B cell (primary cell): ENCODE measurements around the gene ELK3. TPM values are rescaled to one million over a fixed set of nuclear protein-coding genes. Genes with fewer than 3 reads are reported as not detected.

Source experiments
- ATAC-seq: fragments of 200-7000 bp; cut with Tn5 transposase; one replicate; pipeline ENCODE4 v1.10.0; 2021; ENCODE audit warnings: low read depth, mild to moderate bottlenecking, moderate number of reproducible peaks, moderate library complexity
- CTCF ChIA-PET: fragments of 350-600 bp; sonication (Branson Sonifier 250); formaldehyde crosslinking; loops from one replicate; lab custom pipeline; 2021; ENCODE audit warnings: antibody characterized with exemption, inconsistent platforms; lab: Charles Lee
- POLR2A ChIA-PET: fragments of 350-600 bp; sonication (Branson Sonifier 250); formaldehyde crosslinking; loops from one replicate; lab custom pipeline; 2021; ENCODE audit warnings: antibody characterized with exemption; lab: Charles Lee
- DNase-seq: peaks from one replicate; pipeline ENCODE4 v3.0.0; 2013
- H2AFZ ChIP-seq: 2 replicates; pipeline ENCODE4 v1.6.1; 2012; ENCODE audit warnings: mild to moderate bottlenecking, low read depth, low read length; ENCODE audit not compliant: insufficient read depth, poor library complexity, severe bottlenecking
- H3K27ac ChIP-seq, 2 donors: 1 replicate in 1 of 2; 2 replicates in 1 of 2; pipeline ENCODE4 v1.5.1; 2012 to 2013; ENCODE audit warnings: low read length in 2 of 2, mild to moderate bottlenecking in 2 of 2, moderate library complexity in 1 of 2
- H3K27me3 ChIP-seq, 4 experiments: fragments of 200-600 bp in 1 of 4; sonication (generic) in 1 of 4; replicated peaks in 1 of 4; 1 replicate in 2 of 4; 2 replicates in 2 of 4; pipeline versions ENCODE4 v1.6.1 to v1.7.0; 2013 to 2016; ENCODE audit warnings: low read length in 3 of 4, mild to moderate bottlenecking in 2 of 4, mixed read lengths in 1 of 4, moderate library complexity in 1 of 4; ENCODE audit not compliant: insufficient read depth in 4 of 4, control insufficient read depth in 3 of 4; ENCODE audit errors: control extremely low read depth in 1 of 4
- H3K36me3 ChIP-seq, 2 experiments: replicated peaks in 1 of 2; 1 replicate in 1 of 2; 2 replicates in 1 of 2; pipeline versions ENCODE4 v1.6.1 to v1.7.1; 2013; ENCODE audit warnings: low read length in 1 of 2; ENCODE audit not compliant: insufficient read depth in 2 of 2, control insufficient read depth in 1 of 2; ENCODE audit errors: control extremely low read depth in 1 of 2, extremely low read depth in 1 of 2
- H3K4me1 ChIP-seq, 2 donors: fragments of 200-600 bp in 1 of 2; sonication (generic) in 1 of 2; 1 replicate in 1 of 2; 2 replicates in 1 of 2; pipeline versions ENCODE4 v1.5.1 to v1.6.1; 2013 to 2017; ENCODE audit warnings: low read length in 2 of 2; ENCODE audit not compliant: control insufficient read depth in 2 of 2, insufficient read depth in 2 of 2
- H3K4me2 ChIP-seq: replicated peaks from 2 replicates; pipeline ENCODE3; 2012; ENCODE audit warnings: mild to moderate bottlenecking, low read depth, low read length; ENCODE audit not compliant: poor library complexity, severe bottlenecking
- H3K4me3 ChIP-seq, 5 experiments: fragments of 200-600 bp in 1 of 5; sonication (generic) in 1 of 5; 1 replicate in 3 of 5; 2 replicates in 2 of 5; pipeline versions ENCODE4 v1.5.1 to v1.7.0; 2011 to 2016; ENCODE audit warnings: low read length in 4 of 5, mild to moderate bottlenecking in 4 of 5, low read depth in 2 of 5, control low read depth in 1 of 5, moderate library complexity in 1 of 5; ENCODE audit not compliant: insufficient read depth in 1 of 5; ENCODE audit errors: control extremely low read depth in 1 of 5, extremely low read depth in 1 of 5
- H3K79me2 ChIP-seq: fragments of 200-600 bp; sonication (generic); one replicate; pipeline ENCODE4 v1.6.0; 2016; ENCODE audit warnings: low read length; ENCODE audit not compliant: control insufficient read depth, insufficient read depth
- H3K9ac ChIP-seq: fragments of 200-600 bp; sonication (generic); 2 replicates; pipeline ENCODE4 v1.6.1; 2017; ENCODE audit warnings: mild to moderate bottlenecking, low read length, moderate library complexity
- H3K9me3 ChIP-seq, 3 donors: one replicate each; pipeline versions ENCODE4 v1.6.1 to v1.7.1; 2013; ENCODE audit warnings: low read length in 2 of 3; ENCODE audit not compliant: control insufficient read depth in 2 of 3, insufficient read depth in 1 of 3; ENCODE audit errors: control extremely low read depth in 1 of 3
- H4K20me1 ChIP-seq: 2 replicates; pipeline ENCODE4 v1.6.0; 2012; ENCODE audit warnings: mild to moderate bottlenecking, low read length; ENCODE audit not compliant: insufficient read depth, control insufficient read depth, poor library complexity, severe bottlenecking
- H3K27ac Mint-ChIP-seq: one replicate; pipeline ENCODE4 v1.8.0; 2021; ENCODE audit warnings: mixed read lengths
- H3K27me3 Mint-ChIP-seq: one replicate; pipeline ENCODE4 v1.8.0; 2021; ENCODE audit warnings: mixed read lengths
- H3K4me1 Mint-ChIP-seq: one replicate; pipeline ENCODE4 v1.8.0; 2021; ENCODE audit warnings: mixed read lengths
- H3K4me3 Mint-ChIP-seq: one replicate; pipeline ENCODE4 v1.8.0; 2021; ENCODE audit warnings: mixed read lengths
- H3K9me3 Mint-ChIP-seq: one replicate; pipeline ENCODE4 v1.8.0; 2022; ENCODE audit warnings: mixed read lengths; ENCODE audit not compliant: insufficient read depth
- EZH2 ChIP-seq: IDR thresholded peaks from 2 replicates; pipeline ENCODE4 v1.6.1; 2012; ENCODE audit warnings: borderline replicate concordance, low read depth, mild to moderate bottlenecking, moderate library complexity, low read length; ENCODE audit not compliant: insufficient read depth, poor library complexity, severe bottlenecking
- WGBS: methylation state at CpG from one replicate; pipeline ENCODE4 v1.1.5; 2013; ENCODE audit warnings: missing lambda C conversion rate; ENCODE audit not compliant: insufficient coverage; 5-methylcytosine and 5-hydroxymethylcytosine counted together
- intact Hi-C: fragments of 100-400 bp; cut with micrococcal nuclease; formaldehyde crosslinking; loops from one replicate; pipeline ENCODE4 v1.10.0; 2022
- polyA plus RNA-seq: library from polyadenylated mRNA; depleted of rRNA; stranded (reverse); fragments of >200 nt; gene quantifications from 2 replicates; pipeline ENCODE4 v1.2.3, GENCODE V29; 2012
- total RNA-seq, 2 donors: library from RNA; stranded (reverse); fragments of 120-200 nt in 1 of 2; gene quantifications; 1 replicate in 1 of 2; 2 replicates in 1 of 2; pipeline versions ENCODE4 v1.2.3 to v1.2.4, GENCODE V29; 2013 to 2022
- TF ChIP-seq, protein P1 (sequence below): fragments of 200-600 bp; IDR thresholded peaks from one replicate; pipeline ENCODE4 v1.8.0; 2022; ENCODE audit warnings: antibody characterized with exemption, mild to moderate bottlenecking

Gene ELK3
- total and polyA plus RNA-seq, 2 donors (not counting 1 experiment from before 2014, with no cell fraction given): 10.5 to 87.1 TPM

- H3K9me3 Mint-ChIP-seq: no peaks in the 10 kb centered on the region
- no peak overlapping the region for H3K9ac ChIP-seq
- CTCF ChIA-PET: no interaction called here
- H3K4me3 Mint-ChIP-seq: no peak overlapping the region
- peak overlapping the region; percentile 81 for H3K27ac Mint-ChIP-seq
- intact Hi-C loops: no loop called here
- ATAC-seq (no peak), DNase-seq (no peak)
- H2AFZ ChIP-seq: no peak overlapping the region
- peaks cover 88% of the 10 kb centered on the region for H3K79me2 ChIP-seq
- no peak for TF ChIP-seq EZH2
- TF ChIP-seq, protein P1, sequence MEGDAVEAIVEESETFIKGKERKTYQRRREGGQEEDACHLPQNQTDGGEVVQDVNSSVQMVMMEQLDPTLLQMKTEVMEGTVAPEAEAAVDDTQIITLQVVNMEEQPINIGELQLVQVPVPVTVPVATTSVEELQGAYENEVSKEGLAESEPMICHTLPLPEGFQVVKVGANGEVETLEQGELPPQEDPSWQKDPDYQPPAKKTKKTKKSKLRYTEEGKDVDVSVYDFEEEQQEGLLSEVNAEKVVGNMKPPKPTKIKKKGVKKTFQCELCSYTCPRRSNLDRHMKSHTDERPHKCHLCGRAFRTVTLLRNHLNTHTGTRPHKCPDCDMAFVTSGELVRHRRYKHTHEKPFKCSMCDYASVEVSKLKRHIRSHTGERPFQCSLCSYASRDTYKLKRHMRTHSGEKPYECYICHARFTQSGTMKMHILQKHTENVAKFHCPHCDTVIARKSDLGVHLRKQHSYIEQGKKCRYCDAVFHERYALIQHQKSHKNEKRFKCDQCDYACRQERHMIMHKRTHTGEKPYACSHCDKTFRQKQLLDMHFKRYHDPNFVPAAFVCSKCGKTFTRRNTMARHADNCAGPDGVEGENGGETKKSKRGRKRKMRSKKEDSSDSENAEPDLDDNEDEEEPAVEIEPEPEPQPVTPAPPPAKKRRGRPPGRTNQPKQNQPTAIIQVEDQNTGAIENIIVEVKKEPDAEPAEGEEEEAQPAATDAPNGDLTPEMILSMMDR: no peak
- no peaks in the 10 kb centered on the region for H3K9me3 ChIP-seq
- peaks cover 15% of the 10 kb centered on the region for H3K4me1 Mint-ChIP-seq
- no peak overlapping the region for H3K4me3 ChIP-seq
- WGBS: 93% methylated on average over 16 of the region's 16 CpGs
- H4K20me1 ChIP-seq: peaks cover 52% of the 10 kb centered on the region
- H3K27me3 ChIP-seq: no peaks in the 10 kb centered on the region
- H3K4me1 ChIP-seq: no peaks in the 10 kb centered on the region
- peaks cover 0 to 81% of the 10 kb centered on the region in 2 experiments for H3K36me3 ChIP-seq
- POLR2A ChIA-PET: no interaction called here
- no peak overlapping the region for H3K27ac ChIP-seq
- no peak overlapping the region for H3K4me2 ChIP-seq
- no peaks in the 10 kb centered on the region for H3K27me3 Mint-ChIP-seq
These were observed 55.3 kb downstream of the ELK3 start for GRCh38 chr12:96249196-96250118.

DNA sequence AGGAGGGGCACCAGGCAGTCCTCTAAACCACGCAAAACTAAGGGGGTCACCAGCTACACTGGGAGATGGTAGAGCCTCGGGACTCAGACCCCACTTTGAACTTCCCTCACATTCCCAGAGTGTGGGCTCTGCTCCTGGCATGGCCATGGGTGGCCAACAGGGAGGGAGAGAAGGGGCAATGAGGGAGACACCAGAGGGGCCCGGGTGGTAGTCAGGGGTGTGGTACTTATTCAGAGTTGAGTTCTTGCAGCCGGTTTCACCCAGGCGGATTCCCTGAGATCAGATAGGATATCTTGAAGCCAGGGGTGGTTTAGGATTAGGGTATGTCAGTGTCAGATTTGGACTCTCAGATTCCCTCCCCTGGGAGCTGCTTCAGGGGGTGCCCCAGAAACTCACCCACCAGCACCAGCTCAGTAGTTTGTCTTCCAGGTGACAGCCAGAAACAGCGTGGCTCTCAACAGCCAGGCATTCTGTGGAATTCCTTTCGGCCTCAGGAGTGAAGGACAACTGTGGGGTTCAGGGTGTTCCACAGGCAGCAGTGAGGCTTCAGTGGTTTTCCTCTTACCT is 56.0 kb downstream of the ELK3 start:
- H2AFZ ChIP-seq: no peak overlapping the region
- peaks cover 57% of the 10 kb centered on the region for H4K20me1 ChIP-seq
- DNase-seq (no peak), ATAC-seq (no peak)
- ChIA-PET POLR2A (no interaction called here), CTCF (no interaction called here)
- H3K4me1 ChIP-seq: no peaks in the 10 kb centered on the region
- H3K9me3 Mint-ChIP-seq: no peaks in the 10 kb centered on the region
- no peaks in the 10 kb centered on the region for H3K27me3 Mint-ChIP-seq
- 90% methylated on average over 3 of the region's 7 CpGs for WGBS
- no peak overlapping the region for H3K4me3 Mint-ChIP-seq
- peak overlapping the region in 1 of 2 donors; percentile 18 for H3K27ac ChIP-seq
- TF ChIP-seq EZH2: no peak
- TF ChIP-seq, protein P1: no peak
- peaks cover 88% of the 10 kb centered on the region for H3K79me2 ChIP-seq
- H3K4me1 Mint-ChIP-seq: peaks cover 16% of the 10 kb centered on the region
- no peaks in the 10 kb centered on the region for H3K27me3 ChIP-seq
- no peak overlapping the region for H3K27ac Mint-ChIP-seq
- H3K36me3 ChIP-seq: peaks cover 0 to 85% of the 10 kb centered on the region in 2 experiments
- H3K9ac ChIP-seq: no peak overlapping the region
- H3K4me3 ChIP-seq: no peak overlapping the region
- no peak overlapping the region for H3K4me2 ChIP-seq
- no peaks in the 10 kb centered on the region for H3K9me3 ChIP-seq
- intact Hi-C loops: no loop called here
